HCT116 (cell line): ENCODE measurements around the gene INIP.

Experiments
- CEBPB ChIP-seq: IDR thresholded peaks from 2 replicates; pipeline ENCODE4 v1.6.1; 2012; ENCODE audit warnings: low read depth
- CTCF ChIP-seq, 3 experiments: fragments of 200-600 bp in 1 of 3; sonication (generic) in 1 of 3; IDR thresholded peaks in 2 of 3; conservative IDR thresholded peaks in 1 of 3; 2 replicates each; pipeline ENCODE4 v1.5.1; 2012 to 2017; ENCODE audit warnings: low read depth in 2 of 3, low read length in 2 of 3, antibody characterized with exemption in 1 of 3, borderline replicate concordance in 1 of 3, control low read depth in 1 of 3, mild to moderate bottlenecking in 1 of 3, mixed read lengths in 1 of 3, mixed run types in 1 of 3, moderate library complexity in 1 of 3; ENCODE audit not compliant: insufficient read depth in 1 of 3
- EZH2 ChIP-seq: fragments of 200-600 bp; sonication (generic); IDR thresholded peaks from 2 replicates; pipeline ENCODE4 v1.6.1; 2017; ENCODE audit warnings: antibody characterized with exemption, mixed run types
- EZH2phosphoT487 ChIP-seq: fragments of 200-600 bp; IDR thresholded peaks from 2 replicates; pipeline ENCODE4 v1.6.1; 2018; ENCODE audit warnings: antibody characterized with exemption, borderline replicate concordance
- FOSL1 ChIP-seq: IDR thresholded peaks from 2 replicates; pipeline ENCODE4 v1.6.1; 2012; ENCODE audit warnings: low read depth
- JUND ChIP-seq: IDR thresholded peaks from 2 replicates; pipeline ENCODE4 v1.6.1; 2012
- POLR2A ChIP-seq: IDR thresholded peaks from 2 replicates; pipeline ENCODE4 v1.7.0; 2011; ENCODE audit warnings: borderline replicate concordance; ENCODE audit not compliant: insufficient read depth, insufficient read length; ENCODE audit errors: extremely low read depth
- POLR2AphosphoS5 ChIP-seq: IDR thresholded peaks from 2 replicates; pipeline ENCODE4 v1.6.1; 2011; ENCODE audit warnings: mild to moderate bottlenecking, low read depth, low read length, moderate library complexity
- RAD21 ChIP-seq: IDR thresholded peaks from 2 replicates; pipeline ENCODE4 v1.6.1; 2012; ENCODE audit warnings: low read depth, mild to moderate bottlenecking
- SIN3A ChIP-seq: IDR thresholded peaks from 2 replicates; pipeline ENCODE4 v1.6.1; 2012; ENCODE audit warnings: low read depth
- TCF7L2 ChIP-seq: IDR thresholded peaks from 2 replicates; pipeline ENCODE4 v1.7.0; 2011; ENCODE audit warnings: borderline replicate concordance, inconsistent platforms; ENCODE audit not compliant: insufficient read depth, insufficient read length; ENCODE audit errors: extremely low read depth
- YY1 ChIP-seq: IDR thresholded peaks from 2 replicates; pipeline ENCODE4 v1.6.1; 2011; ENCODE audit warnings: low read length, low read depth, moderate library complexity, mild to moderate bottlenecking; ENCODE audit not compliant: insufficient replicate concordance; ENCODE audit errors: extremely low read depth

GRCh38 chr9:112764837-112765236 is 46.9 kb upstream of the INIP start:
- TF ChIP-seq CTCF (IDR thresholded peaks at IDR 0.05 in 2 of 3, conservative IDR thresholded peaks at IDR 0.05 in 1 of 3; ENCODE audit: borderline replicate concordance in 1 of 3, insufficient read depth in 1 of 3, low read depth in 2 of 3, low read length in 2 of 3) (no peak), YY1 (no peak), POLR2A (no peak), EZH2 (no peak), POLR2AphosphoS5 (no peak), CEBPB (no peak), FOSL1 (no peak), JUND (no peak), SIN3A (no peak), EZH2phosphoT487 (no peak), TCF7L2 (no peak), RAD21 (no peak)
